Coronary artery (tissue), 2 donors: Measurements from ENCODE around the gene MAN2B2.

Experiments
- DNase-seq: peaks from one replicate; pipeline ENCODE4 v3.0.0-alpha.2; 2017; ENCODE audit warnings: low spot score
- H3K27ac ChIP-seq, 2 donors: fragments of 200-600 bp; sonication (generic); one replicate each; pipeline ENCODE4 v1.5.1; 2016 to 2019
- H3K4me3 ChIP-seq: fragments of 200-600 bp; sonication (generic); 2 replicates; pipeline ENCODE4 v1.5.1; 2016; ENCODE audit warnings: mild to moderate bottlenecking, moderate library complexity
- CTCF ChIP-seq: fragments of 200-600 bp; sonication (generic); IDR thresholded peaks from one replicate; pipeline ENCODE4 v1.5.1; 2019; ENCODE audit warnings: antibody characterized with exemption

MAN2B2 gene

GRCh38 chr4:6529021-6529420 lies 46.0 kb upstream of the MAN2B2 start:
- no peak overlapping the region for H3K4me3 ChIP-seq
- no peak for TF ChIP-seq CTCF
- H3K27ac ChIP-seq: no peak overlapping the region
- DNase-seq: no peak

- H3K27ac ChIP-seq: no peak overlapping the region
- no peak overlapping the region for H3K4me3 ChIP-seq
- no peak for TF ChIP-seq CTCF
- no peak for DNase-seq
These were observed 44.7 kb upstream of the MAN2B2 start for GRCh38 chr4:6530301-6530700.

- H3K4me3 ChIP-seq: no peak overlapping the region
- no peak overlapping the region for H3K27ac ChIP-seq
- TF ChIP-seq CTCF: no peak
- DNase-seq: no peak
These were observed 44.0 kb upstream of the MAN2B2 start for GRCh38 chr4:6530964-6531363.

DNA sequence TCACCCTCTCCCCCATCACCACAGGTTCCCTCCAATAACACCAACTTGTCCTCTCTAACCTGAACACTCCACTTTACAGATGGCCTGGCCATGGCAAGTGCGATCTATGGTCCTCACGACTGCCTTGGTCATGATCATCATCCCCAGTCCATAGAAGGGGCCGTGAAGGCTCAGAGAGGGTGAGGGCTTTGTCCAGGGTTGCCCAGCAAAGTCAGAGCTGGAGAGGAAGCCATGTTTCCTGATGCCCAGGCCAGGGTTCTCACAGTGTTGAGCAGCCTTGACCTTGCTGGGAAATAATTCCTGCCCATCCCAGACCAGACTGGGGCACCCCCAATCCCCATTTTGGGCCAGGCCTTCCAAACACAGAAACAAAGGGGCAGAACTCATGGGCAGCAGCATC lies 42.9 kb upstream of the MAN2B2 start:
- H3K4me3 ChIP-seq: no peak overlapping the region
- no peak for TF ChIP-seq CTCF
- no peak overlapping the region for H3K27ac ChIP-seq
- DNase-seq: no peak

DNA sequence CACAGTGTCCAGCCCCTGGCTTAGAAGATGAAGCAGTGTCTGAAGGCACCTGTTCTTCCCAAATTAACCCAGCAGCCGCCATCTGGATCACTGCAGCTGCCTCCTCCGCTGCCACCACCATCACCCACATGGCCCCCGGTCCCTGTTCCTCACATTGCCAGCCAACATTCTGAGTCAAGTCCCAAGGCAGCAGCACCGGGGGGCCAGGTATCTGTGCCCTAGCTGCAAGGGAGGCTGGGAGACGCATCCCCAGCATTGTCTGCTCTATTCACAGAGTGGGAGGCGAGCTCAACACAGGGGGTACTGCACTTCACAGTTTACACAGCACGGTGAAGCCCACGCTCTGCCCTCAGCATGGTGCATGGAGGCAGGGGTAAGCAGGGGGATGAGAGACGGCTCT lies 42.3 kb upstream of the MAN2B2 start:
- DNase-seq: no peak
- Histone ChIP-seq H3K4me3 (no peak overlapping the region), H3K27ac (no peak overlapping the region)
- no peak for TF ChIP-seq CTCF

DNA sequence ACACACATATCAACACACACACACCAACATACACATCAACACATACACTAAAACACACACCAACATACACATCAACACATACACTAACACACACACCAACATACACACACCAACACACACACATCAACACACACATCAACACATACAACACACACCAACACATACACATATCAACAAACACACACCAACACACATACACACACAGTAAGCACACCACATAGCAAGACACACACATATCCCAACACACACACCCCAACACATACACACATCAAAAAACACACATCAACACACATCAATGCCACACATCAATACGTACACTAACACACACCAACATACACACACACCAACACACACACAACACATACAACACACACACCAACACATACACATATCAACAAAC lies 40.9 kb upstream of the MAN2B2 start:
- no peak for TF ChIP-seq CTCF
- H3K27ac ChIP-seq: no peak overlapping the region
- DNase-seq: no peak
- H3K4me3 ChIP-seq: no peak overlapping the region

- no peak overlapping the region for H3K4me3 ChIP-seq
- no peak for TF ChIP-seq CTCF
- no peak overlapping the region for H3K27ac ChIP-seq
- no peak for DNase-seq
These were observed 40.2 kb upstream of the MAN2B2 start for GRCh38 chr4:6534618-6535328.
